ENCODE data around the gene FST. TPM values are rescaled to one million over a fixed set of nuclear protein-coding genes. Genes with fewer than 3 reads are reported as not detected.

The FST gene
- total and polyA plus RNA-seq, 2 of the 13 experiments (the other 11 are each of a cell fraction or from before 2014, with no cell fraction given): 38.6 to 136 TPM

DNA sequence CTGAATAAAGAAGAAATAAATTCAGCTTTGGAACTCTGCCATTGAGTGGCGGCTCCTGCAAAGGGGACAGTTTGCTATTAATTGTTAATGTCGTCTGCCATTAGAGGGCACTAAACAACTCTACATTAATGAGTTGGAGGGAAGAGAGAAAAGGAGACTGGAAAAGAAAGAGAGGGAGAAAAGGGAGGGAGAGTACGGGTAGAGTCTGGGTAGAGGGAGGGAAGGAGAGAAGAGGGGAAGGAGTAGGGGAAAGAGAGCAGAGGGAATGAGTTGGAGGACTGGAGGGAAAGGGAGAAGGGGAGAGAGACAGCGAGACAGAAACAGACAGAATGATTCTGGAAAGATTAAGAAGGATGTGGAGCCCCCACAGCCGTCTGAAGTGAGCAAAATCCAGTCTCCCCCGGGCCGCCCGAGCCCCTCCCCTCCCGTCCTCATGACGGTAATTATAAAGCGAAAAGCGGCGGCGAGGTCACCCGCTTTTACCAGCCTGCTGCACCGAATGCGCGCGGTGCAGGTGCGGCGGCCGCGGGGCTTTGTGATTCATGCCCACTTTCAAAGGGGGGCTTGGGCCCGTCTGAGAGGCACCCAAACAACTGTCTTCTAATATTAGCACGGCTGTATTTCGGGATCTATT is 1.9 kb upstream of the FST start (continued):
- TF ChIP-seq, protein P1, sequence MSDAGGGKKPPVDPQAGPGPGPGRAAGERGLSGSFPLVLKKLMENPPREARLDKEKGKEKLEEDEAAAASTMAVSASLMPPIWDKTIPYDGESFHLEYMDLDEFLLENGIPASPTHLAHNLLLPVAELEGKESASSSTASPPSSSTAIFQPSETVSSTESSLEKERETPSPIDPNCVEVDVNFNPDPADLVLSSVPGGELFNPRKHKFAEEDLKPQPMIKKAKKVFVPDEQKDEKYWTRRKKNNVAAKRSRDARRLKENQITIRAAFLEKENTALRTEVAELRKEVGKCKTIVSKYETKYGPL (CRISPR knock-in tag; IDR thresholded peaks at IDR 0.05): no peak
- TF ChIP-seq, protein P2, sequence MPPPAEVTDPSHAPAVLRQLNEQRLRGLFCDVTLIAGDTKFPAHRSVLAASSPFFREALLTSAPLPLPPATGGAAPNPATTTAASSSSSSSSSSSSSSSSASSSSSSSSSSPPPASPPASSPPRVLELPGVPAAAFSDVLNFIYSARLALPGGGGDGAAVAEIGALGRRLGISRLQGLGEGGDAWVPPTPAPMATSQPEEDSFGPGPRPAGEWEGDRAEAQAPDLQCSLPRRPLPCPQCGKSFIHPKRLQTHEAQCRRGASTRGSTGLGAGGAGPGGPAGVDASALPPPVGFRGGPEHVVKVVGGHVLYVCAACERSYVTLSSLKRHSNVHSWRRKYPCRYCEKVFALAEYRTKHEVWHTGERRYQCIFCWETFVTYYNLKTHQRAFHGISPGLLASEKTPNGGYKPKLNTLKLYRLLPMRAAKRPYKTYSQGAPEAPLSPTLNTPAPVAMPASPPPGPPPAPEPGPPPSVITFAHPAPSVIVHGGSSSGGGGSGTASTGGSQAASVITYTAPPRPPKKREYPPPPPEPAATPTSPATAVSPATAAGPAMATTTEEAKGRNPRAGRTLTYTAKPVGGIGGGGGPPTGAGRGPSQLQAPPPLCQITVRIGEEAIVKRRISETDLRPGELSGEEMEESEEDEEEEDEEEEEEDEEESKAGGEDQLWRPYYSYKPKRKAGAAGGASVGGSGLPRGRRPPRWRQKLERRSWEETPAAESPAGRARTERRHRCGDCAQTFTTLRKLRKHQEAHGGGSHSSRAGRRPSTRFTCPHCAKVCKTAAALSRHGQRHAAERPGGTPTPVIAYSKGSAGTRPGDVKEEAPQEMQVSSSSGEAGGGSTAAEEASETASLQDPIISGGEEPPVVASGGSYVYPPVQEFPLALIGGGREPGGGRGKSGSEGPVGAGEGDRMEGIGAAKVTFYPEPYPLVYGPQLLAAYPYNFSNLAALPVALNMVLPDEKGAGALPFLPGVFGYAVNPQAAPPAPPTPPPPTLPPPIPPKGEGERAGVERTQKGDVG (CRISPR knock-in tag; IDR thresholded peaks at IDR 0.05; ENCODE audit: borderline replicate concordance): no peak
- no peak for TF ChIP-seq SP5 (CRISPR knock-in tag; IDR thresholded peaks at IDR 0.05; ENCODE audit: borderline replicate concordance, low read depth)
- TF ChIP-seq, protein P3, sequence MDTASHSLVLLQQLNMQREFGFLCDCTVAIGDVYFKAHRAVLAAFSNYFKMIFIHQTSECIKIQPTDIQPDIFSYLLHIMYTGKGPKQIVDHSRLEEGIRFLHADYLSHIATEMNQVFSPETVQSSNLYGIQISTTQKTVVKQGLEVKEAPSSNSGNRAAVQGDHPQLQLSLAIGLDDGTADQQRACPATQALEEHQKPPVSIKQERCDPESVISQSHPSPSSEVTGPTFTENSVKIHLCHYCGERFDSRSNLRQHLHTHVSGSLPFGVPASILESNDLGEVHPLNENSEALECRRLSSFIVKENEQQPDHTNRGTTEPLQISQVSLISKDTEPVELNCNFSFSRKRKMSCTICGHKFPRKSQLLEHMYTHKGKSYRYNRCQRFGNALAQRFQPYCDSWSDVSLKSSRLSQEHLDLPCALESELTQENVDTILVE (CRISPR knock-in tag; IDR thresholded peaks at IDR 0.05): peak; percentile 42; the same call in 1 of the 2 replicates
- TF ChIP-seq, protein P4, sequence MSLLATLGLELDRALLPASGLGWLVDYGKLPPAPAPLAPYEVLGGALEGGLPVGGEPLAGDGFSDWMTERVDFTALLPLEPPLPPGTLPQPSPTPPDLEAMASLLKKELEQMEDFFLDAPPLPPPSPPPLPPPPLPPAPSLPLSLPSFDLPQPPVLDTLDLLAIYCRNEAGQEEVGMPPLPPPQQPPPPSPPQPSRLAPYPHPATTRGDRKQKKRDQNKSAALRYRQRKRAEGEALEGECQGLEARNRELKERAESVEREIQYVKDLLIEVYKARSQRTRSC (CRISPR knock-in tag; IDR thresholded peaks at IDR 0.05; ENCODE audit: low read depth): no peak
- TF ChIP-seq CREM (IDR thresholded peaks at IDR 0.05): 0 out of 2 replicates have a peak, but pooled peaks have one; percentile 18
- TF ChIP-seq CREM (CRISPR knock-in tag; IDR thresholded peaks at IDR 0.05): no peak
- no peak for TF ChIP-seq ZFP36 (IDR thresholded peaks at IDR 0.05; ENCODE audit: borderline replicate concordance, low read depth, low read length, partially characterized antibody)
- no peak for TF ChIP-seq DR1 (CRISPR knock-in tag; IDR thresholded peaks at IDR 0.05)
- TF ChIP-seq, protein P5, sequence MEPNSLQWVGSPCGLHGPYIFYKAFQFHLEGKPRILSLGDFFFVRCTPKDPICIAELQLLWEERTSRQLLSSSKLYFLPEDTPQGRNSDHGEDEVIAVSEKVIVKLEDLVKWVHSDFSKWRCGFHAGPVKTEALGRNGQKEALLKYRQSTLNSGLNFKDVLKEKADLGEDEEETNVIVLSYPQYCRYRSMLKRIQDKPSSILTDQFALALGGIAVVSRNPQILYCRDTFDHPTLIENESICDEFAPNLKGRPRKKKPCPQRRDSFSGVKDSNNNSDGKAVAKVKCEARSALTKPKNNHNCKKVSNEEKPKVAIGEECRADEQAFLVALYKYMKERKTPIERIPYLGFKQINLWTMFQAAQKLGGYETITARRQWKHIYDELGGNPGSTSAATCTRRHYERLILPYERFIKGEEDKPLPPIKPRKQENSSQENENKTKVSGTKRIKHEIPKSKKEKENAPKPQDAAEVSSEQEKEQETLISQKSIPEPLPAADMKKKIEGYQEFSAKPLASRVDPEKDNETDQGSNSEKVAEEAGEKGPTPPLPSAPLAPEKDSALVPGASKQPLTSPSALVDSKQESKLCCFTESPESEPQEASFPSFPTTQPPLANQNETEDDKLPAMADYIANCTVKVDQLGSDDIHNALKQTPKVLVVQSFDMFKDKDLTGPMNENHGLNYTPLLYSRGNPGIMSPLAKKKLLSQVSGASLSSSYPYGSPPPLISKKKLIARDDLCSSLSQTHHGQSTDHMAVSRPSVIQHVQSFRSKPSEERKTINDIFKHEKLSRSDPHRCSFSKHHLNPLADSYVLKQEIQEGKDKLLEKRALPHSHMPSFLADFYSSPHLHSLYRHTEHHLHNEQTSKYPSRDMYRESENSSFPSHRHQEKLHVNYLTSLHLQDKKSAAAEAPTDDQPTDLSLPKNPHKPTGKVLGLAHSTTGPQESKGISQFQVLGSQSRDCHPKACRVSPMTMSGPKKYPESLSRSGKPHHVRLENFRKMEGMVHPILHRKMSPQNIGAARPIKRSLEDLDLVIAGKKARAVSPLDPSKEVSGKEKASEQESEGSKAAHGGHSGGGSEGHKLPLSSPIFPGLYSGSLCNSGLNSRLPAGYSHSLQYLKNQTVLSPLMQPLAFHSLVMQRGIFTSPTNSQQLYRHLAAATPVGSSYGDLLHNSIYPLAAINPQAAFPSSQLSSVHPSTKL (CRISPR knock-in tag; IDR thresholded peaks at IDR 0.05): peak; percentile 62; the same call in 1 of the 2 replicates
- TF ChIP-seq, protein P6, sequence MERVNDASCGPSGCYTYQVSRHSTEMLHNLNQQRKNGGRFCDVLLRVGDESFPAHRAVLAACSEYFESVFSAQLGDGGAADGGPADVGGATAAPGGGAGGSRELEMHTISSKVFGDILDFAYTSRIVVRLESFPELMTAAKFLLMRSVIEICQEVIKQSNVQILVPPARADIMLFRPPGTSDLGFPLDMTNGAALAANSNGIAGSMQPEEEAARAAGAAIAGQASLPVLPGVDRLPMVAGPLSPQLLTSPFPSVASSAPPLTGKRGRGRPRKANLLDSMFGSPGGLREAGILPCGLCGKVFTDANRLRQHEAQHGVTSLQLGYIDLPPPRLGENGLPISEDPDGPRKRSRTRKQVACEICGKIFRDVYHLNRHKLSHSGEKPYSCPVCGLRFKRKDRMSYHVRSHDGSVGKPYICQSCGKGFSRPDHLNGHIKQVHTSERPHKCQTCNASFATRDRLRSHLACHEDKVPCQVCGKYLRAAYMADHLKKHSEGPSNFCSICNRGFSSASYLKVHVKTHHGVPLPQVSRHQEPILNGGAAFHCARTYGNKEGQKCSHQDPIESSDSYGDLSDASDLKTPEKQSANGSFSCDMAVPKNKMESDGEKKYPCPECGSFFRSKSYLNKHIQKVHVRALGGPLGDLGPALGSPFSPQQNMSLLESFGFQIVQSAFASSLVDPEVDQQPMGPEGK (CRISPR knock-in tag; IDR thresholded peaks at IDR 0.05): peak; percentile 31
- TF ChIP-seq ZNF263 (CRISPR knock-in tag; IDR thresholded peaks at IDR 0.05): no peak
- no peak for TF ChIP-seq ZNF792 (CRISPR knock-in tag; IDR thresholded peaks at IDR 0.05)

All from HepG2 (cell line).